K562 (cell line): ENCODE results near the gene SAMD14.

Source experiments
- CBX8 ChIP-seq: fragments of 200-600 bp; sonication (generic); IDR thresholded peaks from 2 replicates; pipeline ENCODE4 v1.6.1; 2012; ENCODE audit warnings: borderline replicate concordance, mixed run types, low read depth, mild to moderate bottlenecking, moderate library complexity, mixed read lengths, low read length, control low read depth, inconsistent platforms; ENCODE audit not compliant: poor library complexity, severe bottlenecking; ENCODE audit errors: extremely low read depth
- TF ChIP-seq, protein P1 (sequence below): fragments of 450-650 bp; IDR thresholded peaks from 2 replicates; pipeline ENCODE4 v1.6.1; 2016; ENCODE audit warnings: low read depth
- TF ChIP-seq, protein P2 (sequence below), 2 experiments: fragments of 450-650 bp in 1 of 2; sonication (generic) in 1 of 2; formaldehyde crosslinking; conservative IDR thresholded peaks; 2 replicates each; pipeline versions ENCODE4 v1.4.0 to v1.8.1; 2020 to 2022; ENCODE audit warnings: mild to moderate bottlenecking in 1 of 2, missing genetic modification reagents in 1 of 2

GRCh38 chr17:50100480-50100883 is 29.5 kb downstream of the SAMD14 start:
- TF ChIP-seq, protein P1, sequence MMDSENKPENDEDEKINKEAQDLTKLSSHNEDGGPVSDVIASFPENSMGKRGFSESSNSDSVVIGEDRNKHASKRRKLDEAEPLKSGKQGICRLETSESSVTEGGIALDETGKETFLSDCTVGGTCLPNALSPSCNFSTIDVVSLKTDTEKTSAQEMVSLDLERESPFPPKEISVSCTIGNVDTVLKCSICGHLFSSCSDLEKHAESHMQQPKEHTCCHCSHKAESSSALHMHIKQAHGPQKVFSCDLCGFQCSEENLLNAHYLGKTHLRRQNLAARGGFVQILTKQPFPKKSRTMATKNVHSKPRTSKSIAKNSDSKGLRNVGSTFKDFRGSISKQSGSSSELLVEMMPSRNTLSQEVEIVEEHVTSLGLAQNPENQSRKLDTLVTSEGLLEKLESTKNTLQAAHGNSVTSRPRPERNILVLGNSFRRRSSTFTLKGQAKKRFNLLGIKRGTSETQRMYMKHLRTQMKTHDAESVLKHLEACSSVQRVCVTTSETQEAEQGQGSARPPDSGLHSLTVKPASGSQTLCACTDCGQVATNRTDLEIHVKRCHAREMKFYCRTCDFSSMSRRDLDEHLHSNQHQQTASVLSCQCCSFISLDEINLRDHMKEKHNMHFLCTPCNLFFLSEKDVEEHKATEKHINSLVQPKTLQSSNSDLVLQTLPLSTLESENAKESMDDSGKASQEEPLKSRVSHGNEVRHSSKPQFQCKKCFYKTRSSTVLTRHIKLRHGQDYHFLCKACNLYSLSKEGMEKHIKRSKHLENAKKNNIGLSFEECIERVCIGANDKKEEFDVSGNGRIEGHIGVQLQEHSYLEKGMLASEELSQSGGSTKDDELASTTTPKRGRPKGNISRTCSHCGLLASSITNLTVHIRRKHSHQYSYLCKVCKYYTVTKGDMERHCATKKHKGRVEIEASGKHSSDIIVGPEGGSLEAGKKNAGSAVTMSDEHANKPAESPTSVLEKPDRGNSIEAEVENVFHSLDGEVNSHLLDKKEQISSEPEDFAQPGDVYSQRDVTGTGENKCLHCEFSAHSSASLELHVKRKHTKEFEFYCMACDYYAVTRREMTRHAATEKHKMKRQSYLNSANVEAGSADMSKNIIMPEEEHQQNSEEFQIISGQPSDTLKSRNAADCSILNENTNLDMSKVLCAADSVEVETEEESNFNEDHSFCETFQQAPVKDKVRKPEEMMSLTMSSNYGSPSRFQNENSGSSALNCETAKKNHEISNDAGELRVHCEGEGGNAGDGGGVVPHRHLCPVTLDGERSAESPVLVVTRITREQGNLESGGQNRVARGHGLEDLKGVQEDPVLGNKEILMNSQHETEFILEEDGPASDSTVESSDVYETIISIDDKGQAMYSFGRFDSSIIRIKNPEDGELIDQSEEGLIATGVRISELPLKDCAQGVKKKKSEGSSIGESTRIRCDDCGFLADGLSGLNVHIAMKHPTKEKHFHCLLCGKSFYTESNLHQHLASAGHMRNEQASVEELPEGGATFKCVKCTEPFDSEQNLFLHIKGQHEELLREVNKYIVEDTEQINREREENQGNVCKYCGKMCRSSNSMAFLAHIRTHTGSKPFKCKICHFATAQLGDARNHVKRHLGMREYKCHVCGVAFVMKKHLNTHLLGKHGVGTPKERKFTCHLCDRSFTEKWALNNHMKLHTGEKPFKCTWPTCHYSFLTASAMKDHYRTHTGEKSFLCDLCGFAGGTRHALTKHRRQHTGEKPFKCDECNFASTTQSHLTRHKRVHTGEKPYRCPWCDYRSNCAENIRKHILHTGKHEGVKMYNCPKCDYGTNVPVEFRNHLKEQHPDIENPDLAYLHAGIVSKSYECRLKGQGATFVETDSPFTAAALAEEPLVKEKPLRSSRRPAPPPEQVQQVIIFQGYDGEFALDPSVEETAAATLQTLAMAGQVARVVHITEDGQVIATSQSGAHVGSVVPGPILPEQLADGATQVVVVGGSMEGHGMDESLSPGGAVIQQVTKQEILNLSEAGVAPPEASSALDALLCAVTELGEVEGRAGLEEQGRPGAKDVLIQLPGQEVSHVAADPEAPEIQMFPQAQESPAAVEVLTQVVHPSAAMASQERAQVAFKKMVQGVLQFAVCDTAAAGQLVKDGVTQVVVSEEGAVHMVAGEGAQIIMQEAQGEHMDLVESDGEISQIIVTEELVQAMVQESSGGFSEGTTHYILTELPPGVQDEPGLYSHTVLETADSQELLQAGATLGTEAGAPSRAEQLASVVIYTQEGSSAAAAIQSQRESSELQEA = no peak
- TF ChIP-seq, protein P2, sequence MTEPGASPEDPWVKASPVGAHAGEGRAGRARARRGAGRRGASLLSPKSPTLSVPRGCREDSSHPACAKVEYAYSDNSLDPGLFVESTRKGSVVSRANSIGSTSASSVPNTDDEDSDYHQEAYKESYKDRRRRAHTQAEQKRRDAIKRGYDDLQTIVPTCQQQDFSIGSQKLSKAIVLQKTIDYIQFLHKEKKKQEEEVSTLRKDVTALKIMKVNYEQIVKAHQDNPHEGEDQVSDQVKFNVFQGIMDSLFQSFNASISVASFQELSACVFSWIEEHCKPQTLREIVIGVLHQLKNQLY (CRISPR knock-in tag; conservative IDR thresholded peaks at IDR 0.05) = no peak
- no peak for TF ChIP-seq CBX8
